Activated CD4-positive, alpha-beta T cell treated with anti-CD3 and anti-CD28 coated beads, Interleukin-2, amount 10 ng/mL, durations not matched to agents 7 days and 5 days (primary cell): Measurements from ENCODE around the gene ZNF367. TPM values are rescaled to one million over a fixed set of nuclear protein-coding genes. Genes with fewer than 3 reads are reported as not detected.
"Not testable (repeated sequence)": the region's sequence is repeated elsewhere in the genome, so short reads cannot be mapped to it uniquely, and the experiment has no call there.

ENCODE experiments used
- CTCF ChIA-PET: fragments of 350-600 bp; sonication (Branson Sonifier 250); formaldehyde crosslinking; loops from one replicate; lab custom pipeline; 2021; ENCODE audit warnings: antibody characterized with exemption; lab: Charles Lee
- POLR2A ChIA-PET: fragments of 350-600 bp; sonication (Branson Sonifier 250); formaldehyde crosslinking; loops from one replicate; lab custom pipeline; 2021; ENCODE audit warnings: antibody characterized with exemption; lab: Charles Lee
- DNase-seq: peaks from one replicate; pipeline ENCODE4 v3.0.0-alpha.2; 2020
- H3K27ac Mint-ChIP-seq: one replicate; pipeline ENCODE4 v1.8.0; 2021; ENCODE audit warnings: mild to moderate bottlenecking, moderate library complexity, mixed read lengths
- H3K27me3 Mint-ChIP-seq: one replicate; pipeline ENCODE4 v1.8.0; 2021; ENCODE audit warnings: mixed read lengths
- H3K36me3 Mint-ChIP-seq: one replicate; pipeline ENCODE4 v1.8.0; 2021; ENCODE audit warnings: low read depth, mixed read lengths
- H3K4me1 Mint-ChIP-seq: one replicate; pipeline ENCODE4 v1.8.0; 2021; ENCODE audit warnings: mixed read lengths
- H3K4me3 Mint-ChIP-seq: one replicate; pipeline ENCODE4 v1.8.0; 2021; ENCODE audit warnings: mild to moderate bottlenecking, moderate library complexity, mixed read lengths
- H3K9me3 Mint-ChIP-seq: one replicate; pipeline ENCODE4 v1.8.0; 2021; ENCODE audit warnings: mixed read lengths
- total RNA-seq, 2 experiments: library from RNA; stranded (reverse); gene quantifications; one replicate each; pipeline ENCODE4 v1.2.3, GENCODE V29; 2021

ZNF367 gene
- total RNA-seq, 2 experiments from 2014 or later, result 32.3 to 32.5 TPM

- no peaks in the 10 kb centered on the region for H3K9me3 Mint-ChIP-seq
- H3K4me3 Mint-ChIP-seq, result no peak overlapping the region
- no peak overlapping the region for H3K27ac Mint-ChIP-seq
- POLR2A ChIA-PET, result no interaction called here
- CTCF ChIA-PET, result no interaction called here
- H3K27me3 Mint-ChIP-seq, result no peaks in the 10 kb centered on the region
- no peak for DNase-seq
- peaks cover 5% of the 10 kb centered on the region for H3K36me3 Mint-ChIP-seq
- no peaks in the 10 kb centered on the region for H3K4me1 Mint-ChIP-seq
These were observed 54.8 kb downstream of the ZNF367 start for GRCh38 chr9:96363175-96363967.

DNA sequence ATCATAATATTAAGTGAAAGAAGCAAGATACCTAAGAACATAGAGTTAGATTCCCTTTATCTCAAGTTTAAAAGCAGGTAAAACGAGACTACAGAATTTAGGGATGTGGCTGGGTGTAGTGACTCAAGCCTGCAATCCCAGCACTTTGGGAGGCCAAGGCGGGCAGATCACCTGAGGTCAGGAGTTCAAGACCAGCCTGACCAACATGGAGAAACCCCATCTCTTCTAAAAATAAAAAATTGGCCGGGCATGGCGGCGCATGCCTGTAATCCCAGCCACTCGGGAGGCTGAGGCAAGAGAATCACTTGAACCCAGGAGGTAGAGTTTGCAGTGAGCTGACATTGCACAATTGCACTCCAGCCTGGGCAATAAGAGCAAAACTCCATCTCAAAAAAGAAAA, 56.1 kb downstream of the ZNF367 start:
- DNase-seq, H3K4me3 Mint-ChIP-seq, H3K4me1 Mint-ChIP-seq, H3K27me3 Mint-ChIP-seq, CTCF ChIA-PET, H3K27ac Mint-ChIP-seq, H3K36me3 Mint-ChIP-seq, POLR2A ChIA-PET, H3K9me3 Mint-ChIP-seq: not testable (repeated sequence)

DNA sequence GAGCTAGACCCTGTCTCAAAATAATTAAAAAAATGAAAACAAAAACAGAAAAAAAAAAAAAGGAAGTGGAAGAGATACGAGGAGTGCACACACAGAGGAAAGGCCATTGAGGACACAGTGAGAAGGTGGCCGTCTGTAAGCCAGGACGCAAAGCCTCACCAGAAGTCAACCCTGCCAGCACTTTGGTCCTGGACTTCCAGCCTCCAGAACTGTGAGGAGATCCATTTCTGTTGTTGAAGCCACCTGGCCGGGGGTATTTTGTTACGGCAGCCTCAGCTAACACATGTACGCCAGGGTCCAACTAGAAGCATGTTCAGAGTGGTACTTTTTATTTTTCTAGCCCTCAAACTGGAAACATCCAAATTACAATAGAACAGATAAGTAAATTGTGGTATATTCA, 56.5 kb downstream of the ZNF367 start:
- POLR2A ChIA-PET, result no interaction called here
- H3K36me3 Mint-ChIP-seq, result peaks cover 5% of the 10 kb centered on the region
- CTCF ChIA-PET, result no interaction called here
- no peak for DNase-seq
- no peaks in the 10 kb centered on the region for H3K4me1 Mint-ChIP-seq
- no peak overlapping the region for H3K4me3 Mint-ChIP-seq
- no peak overlapping the region for H3K27ac Mint-ChIP-seq
- H3K27me3 Mint-ChIP-seq, result no peaks in the 10 kb centered on the region
- no peaks in the 10 kb centered on the region for H3K9me3 Mint-ChIP-seq

- CTCF ChIA-PET, result no interaction called here
- Mint-ChIP-seq H3K36me3 (peaks cover 5% of the 10 kb centered on the region), H3K9me3 (no peaks in the 10 kb centered on the region), H3K4me1 (no peaks in the 10 kb centered on the region), H3K27me3 (no peaks in the 10 kb centered on the region), H3K27ac (no peak overlapping the region), H3K4me3 (no peak overlapping the region)
- POLR2A ChIA-PET, result no interaction called here
- no peak for DNase-seq
These were observed 57.2 kb downstream of the ZNF367 start for GRCh38 chr9:96360976-96361375.

GRCh38 chr9:96360523-96360922, 57.6 kb downstream of the ZNF367 start:
- not testable (repeated sequence) for H3K4me1 Mint-ChIP-seq

GRCh38 chr9:96350866-96351265, 67.3 kb downstream of the ZNF367 start:
- no peaks in the 10 kb centered on the region for H3K36me3 Mint-ChIP-seq
- CTCF ChIA-PET, result no interaction called here

More at GRCh38 chr9:96360523-96360922, 57.6 kb downstream of the ZNF367 start:
- H3K27me3 Mint-ChIP-seq, H3K4me3 Mint-ChIP-seq, DNase-seq, H3K36me3 Mint-ChIP-seq, H3K27ac Mint-ChIP-seq, POLR2A ChIA-PET, CTCF ChIA-PET, H3K9me3 Mint-ChIP-seq: not testable (repeated sequence)

DNA sequence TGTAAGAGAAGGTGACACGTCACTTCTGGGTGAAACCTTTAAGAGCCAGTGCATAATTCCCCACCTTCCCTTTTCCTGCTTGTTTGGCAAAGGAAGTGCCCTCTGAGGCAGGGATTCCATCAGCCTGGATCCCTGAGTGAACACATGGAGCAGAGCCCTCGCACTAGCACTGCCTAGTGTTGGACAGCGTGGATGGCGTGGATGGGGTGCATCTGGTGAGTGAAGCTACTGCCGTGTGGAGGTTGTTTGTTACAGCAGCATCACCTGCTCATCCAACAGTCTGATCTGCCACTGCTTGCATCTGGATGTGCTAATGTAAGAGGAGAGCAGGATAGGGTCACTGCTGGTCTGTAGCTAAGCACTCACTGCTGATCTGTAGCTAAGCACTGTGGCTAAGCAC, 69.9 kb downstream of the ZNF367 start:
- DNase-seq, result no peak
- Mint-ChIP-seq H3K4me1 (no peaks in the 10 kb centered on the region), H3K9me3 (no peaks in the 10 kb centered on the region), H3K27ac (no peak overlapping the region), H3K36me3 (no peaks in the 10 kb centered on the region), H3K4me3 (no peak overlapping the region), H3K27me3 (no peaks in the 10 kb centered on the region)
- CTCF ChIA-PET, result no interaction called here
- POLR2A ChIA-PET, result no interaction called here

More at GRCh38 chr9:96350866-96351265, 67.3 kb downstream of the ZNF367 start:
- no peak for DNase-seq
- POLR2A ChIA-PET, result no interaction called here
- Mint-ChIP-seq H3K4me1 (no peaks in the 10 kb centered on the region), H3K9me3 (no peaks in the 10 kb centered on the region), H3K27ac (no peak overlapping the region), H3K4me3 (no peak overlapping the region), H3K27me3 (no peaks in the 10 kb centered on the region)

DNA sequence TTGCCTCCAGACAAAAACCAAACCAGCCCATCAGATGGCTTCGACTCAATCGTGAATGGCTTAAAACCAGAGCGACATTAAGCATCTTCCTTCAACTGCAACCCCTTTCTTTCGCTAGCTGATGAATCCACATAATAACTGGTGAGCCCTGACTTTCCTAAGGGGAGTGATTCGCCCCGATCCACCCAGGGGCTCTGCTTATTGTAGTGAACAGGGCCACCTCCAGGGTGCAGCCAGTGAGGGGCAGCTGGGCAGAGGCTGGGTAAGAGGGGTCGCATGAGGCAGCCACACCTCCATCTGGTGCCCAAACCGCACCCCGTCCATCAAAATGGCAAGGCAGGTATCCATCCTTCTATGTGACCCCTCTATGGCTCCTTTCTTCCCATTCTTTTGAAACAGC, 72.6 kb downstream of the ZNF367 start:
- CTCF ChIA-PET, result no interaction called here
- Mint-ChIP-seq H3K36me3 (no peaks in the 10 kb centered on the region), H3K9me3 (no peaks in the 10 kb centered on the region), H3K27me3 (no peaks in the 10 kb centered on the region), H3K4me3 (no peak overlapping the region), H3K27ac (no peak overlapping the region), H3K4me1 (no peaks in the 10 kb centered on the region)
- POLR2A ChIA-PET, result no interaction called here
- no peak for DNase-seq

GRCh38 chr9:96344458-96345180, 73.6 kb downstream of the ZNF367 start:
- H3K27me3 Mint-ChIP-seq, result no peaks in the 10 kb centered on the region
- no peak for DNase-seq
- no peaks in the 10 kb centered on the region for H3K9me3 Mint-ChIP-seq
- CTCF ChIA-PET, result interaction anchor here (0.6 to 1.8 kb wide), 2 partner anchors 16 to 28 kb away, joined by 3 to 8 read pairs; no protein-coding TSS in a partner anchor
- POLR2A ChIA-PET, result no interaction called here
- no peaks in the 10 kb centered on the region for H3K4me1 Mint-ChIP-seq
- no peak overlapping the region for H3K4me3 Mint-ChIP-seq
- H3K36me3 Mint-ChIP-seq, result no peaks in the 10 kb centered on the region
- no peak overlapping the region for H3K27ac Mint-ChIP-seq

DNA sequence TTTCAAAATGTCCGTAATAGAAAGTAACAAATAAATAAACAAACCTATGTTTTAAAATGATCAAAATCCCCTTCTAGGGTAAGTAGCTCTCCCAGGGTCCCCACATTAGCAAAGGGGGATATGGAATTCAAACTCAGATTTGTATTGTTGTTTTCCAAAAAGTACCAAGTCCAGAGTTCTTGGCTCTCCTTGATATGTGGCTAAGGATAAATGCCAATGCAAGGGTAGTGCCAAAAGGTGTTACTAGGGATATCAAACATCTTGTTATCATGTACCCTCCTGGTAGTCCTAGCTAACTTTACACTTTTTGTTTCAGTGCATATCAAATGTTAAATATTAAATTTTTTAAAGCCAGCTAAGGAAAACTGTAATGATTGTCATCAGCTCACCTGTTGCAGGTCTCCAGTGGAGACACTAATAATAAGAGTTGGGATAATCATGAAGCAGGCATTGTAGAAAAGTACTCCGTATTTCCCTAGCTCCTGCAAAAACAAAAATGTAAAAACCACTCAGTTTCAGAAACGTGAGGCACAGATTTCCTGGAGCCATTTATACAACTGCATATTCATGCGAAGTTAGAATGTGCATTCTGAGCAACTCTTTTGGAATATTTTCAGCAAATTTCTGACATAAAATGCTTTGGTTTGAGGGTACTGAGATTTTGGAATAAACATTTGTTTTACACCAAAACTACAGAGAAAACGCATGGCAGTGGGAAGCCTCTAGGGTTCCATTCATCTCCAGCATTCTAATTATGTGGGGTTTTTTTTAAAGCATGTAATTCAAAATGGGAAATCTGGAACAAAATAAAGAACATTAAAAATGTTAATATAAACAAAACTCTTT, 74.4 kb downstream of the ZNF367 start:
- no peaks in the 10 kb centered on the region for H3K9me3 Mint-ChIP-seq
- POLR2A ChIA-PET, result no interaction called here
- CTCF ChIA-PET, result interaction anchor here (0.6 to 1.8 kb wide), 2 partner anchors 15 to 448 kb away, joined by 3 to 8 read pairs; no protein-coding TSS in a partner anchor
- no peaks in the 10 kb centered on the region for H3K27me3 Mint-ChIP-seq
- no peak for DNase-seq
- no peaks in the 10 kb centered on the region for H3K36me3 Mint-ChIP-seq
- H3K27ac Mint-ChIP-seq, result no peak overlapping the region
- no peaks in the 10 kb centered on the region for H3K4me1 Mint-ChIP-seq
- no peak overlapping the region for H3K4me3 Mint-ChIP-seq

DNA sequence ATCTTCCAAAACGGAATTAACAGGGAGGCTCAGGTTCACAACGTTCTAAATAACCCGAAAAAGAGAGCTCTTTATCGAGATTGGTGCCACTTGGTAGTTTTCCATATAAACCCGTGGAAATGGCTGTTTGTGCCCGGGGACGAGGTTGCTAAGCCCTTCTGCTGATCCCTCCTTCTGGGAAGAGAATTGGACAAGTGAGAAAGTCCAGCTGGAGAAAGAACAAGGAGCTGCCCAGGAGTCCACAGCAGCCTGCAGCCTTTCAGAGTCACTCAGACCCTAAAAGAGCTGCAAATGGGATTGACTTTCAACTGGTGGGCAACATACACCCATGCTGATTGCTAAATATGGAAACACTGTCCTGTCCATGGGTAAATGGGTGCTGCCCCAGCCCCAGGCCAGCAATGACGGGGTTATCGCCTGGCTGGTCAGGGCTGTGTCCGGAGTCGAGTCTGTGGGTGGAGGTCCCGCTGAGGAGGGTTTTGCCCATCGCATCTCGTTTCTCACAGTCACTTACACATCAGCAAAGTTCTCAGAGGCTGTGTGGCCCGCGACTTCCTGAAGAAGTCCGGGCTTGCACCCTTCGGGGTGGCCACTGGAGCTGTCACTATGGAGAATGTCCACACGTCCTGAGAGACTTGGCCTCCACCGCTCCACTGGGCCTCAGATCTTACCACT, 75.5 kb downstream of the ZNF367 start:
- Mint-ChIP-seq H3K9me3 (no peaks in the 10 kb centered on the region), H3K27me3 (no peaks in the 10 kb centered on the region), H3K27ac (no peak overlapping the region), H3K36me3 (no peaks in the 10 kb centered on the region), H3K4me3 (no peak overlapping the region), H3K4me1 (no peaks in the 10 kb centered on the region)
- ChIA-PET POLR2A (no interaction called here), CTCF (no interaction called here)
- no peak for DNase-seq

DNA sequence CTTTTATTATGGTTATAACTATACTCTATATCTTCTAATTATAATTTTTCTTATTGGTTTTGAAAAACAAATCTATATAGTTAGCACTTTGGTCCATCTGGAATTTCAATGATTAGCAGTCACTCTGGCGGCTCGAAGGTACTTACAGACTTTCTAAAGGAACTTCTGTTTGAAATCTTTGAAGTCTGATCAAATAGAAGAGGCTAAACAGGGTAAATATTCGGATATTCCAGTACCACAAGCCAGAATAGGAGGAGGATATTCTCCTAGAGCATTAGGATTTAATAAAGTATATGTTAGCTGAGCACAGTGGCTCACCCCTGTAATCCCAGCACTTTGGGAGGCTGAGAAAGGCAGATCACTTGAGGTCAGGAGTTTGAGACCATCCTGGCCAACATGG, 77.5 kb downstream of the ZNF367 start:
- no peak overlapping the region for H3K27ac Mint-ChIP-seq
- no peak overlapping the region for H3K4me3 Mint-ChIP-seq
- ChIA-PET POLR2A (no interaction called here), CTCF (no interaction called here)
- DNase-seq, result no peak
- H3K36me3 Mint-ChIP-seq, result no peaks in the 10 kb centered on the region
- no peaks in the 10 kb centered on the region for H3K27me3 Mint-ChIP-seq
- H3K9me3 Mint-ChIP-seq, result no peaks in the 10 kb centered on the region
- no peaks in the 10 kb centered on the region for H3K4me1 Mint-ChIP-seq
